Lower leg skin (tissue), 4 donors: ENCODE results near the gene NPAS1. TPM values are rescaled to one million over a fixed set of nuclear protein-coding genes. Genes with fewer than 3 reads are reported as not detected.

ENCODE experiments used
- DNase-seq, 2 donors: peaks; one replicate each; pipeline ENCODE4 v3.0.0-alpha.2; 2019; ENCODE audit warnings: low spot score in 2 of 2
- H3K4me3 ChIP-seq: fragments of 200-600 bp; sonication (generic); 2 replicates; pipeline ENCODE4 v1.5.1; 2017; ENCODE audit warnings: mild to moderate bottlenecking, low read depth; ENCODE audit not compliant: poor library complexity, severe bottlenecking
- CTCF ChIP-seq, 3 donors: fragments of 450-650 bp; IDR thresholded peaks; one replicate each; pipeline ENCODE4 v1.5.1; 2016; ENCODE audit warnings: antibody characterized with exemption in 3 of 3, mild to moderate bottlenecking in 3 of 3, moderate library complexity in 2 of 3
- POLR2A ChIP-seq, 2 donors: fragments of 450-650 bp; IDR thresholded peaks; one replicate each; pipeline ENCODE4 v1.6.1; 2016 to 2017; ENCODE audit warnings: antibody characterized with exemption in 2 of 2, mild to moderate bottlenecking in 1 of 2, moderate library complexity in 1 of 2
- WGBS, 2 donors: methylation state at CpG; one replicate each; pipeline ENCODE4 v1.1.5; 2018; 5-methylcytosine and 5-hydroxymethylcytosine counted together
- intact Hi-C: fragments of 100-400 bp; cut with DNase I; formaldehyde crosslinking; loops from one replicate; pipeline ENCODE4 v1.15.0; 2023; ENCODE audit warnings: low total_unique reads
- total RNA-seq, 4 donors: library from RNA; depleted of rRNA; stranded (reverse); fragments of >200 nt; gene quantifications; one replicate each; pipeline ENCODE4 v1.1.0, GENCODE V29; 2016

NPAS1 gene
- total RNA-seq, 4 donors from 2014 or later, result 5.7 to 24.3 (median 12.6) TPM

GRCh38 chr19:47056411-47056810 is 36.8 kb downstream of the NPAS1 start:
- intact Hi-C loops, result no loop called here
- no peak for DNase-seq

GRCh38 chr19:47057328-47057727 is 37.7 kb downstream of the NPAS1 start:
- 66 to 67% methylated on average over 2 of the region's 2 CpGs for WGBS, 2 donors
- intact Hi-C loops, result no loop called here
- TF ChIP-seq CTCF (IDR thresholded peaks at IDR 0.05) (no peak), POLR2A (IDR thresholded peaks at IDR 0.05) (no peak)
- H3K4me3 ChIP-seq, result no peak overlapping the region
- no peak for DNase-seq

More at GRCh38 chr19:47056411-47056810, 36.8 kb downstream of the NPAS1 start:
- TF ChIP-seq CTCF (IDR thresholded peaks at IDR 0.05) (no peak), POLR2A (IDR thresholded peaks at IDR 0.05) (no peak)
- no peak overlapping the region for H3K4me3 ChIP-seq
- WGBS, 2 donors, result 55 to 73% methylated on average over 5 of the region's 5 CpGs

- TF ChIP-seq CTCF (IDR thresholded peaks at IDR 0.05) (no peak), POLR2A (IDR thresholded peaks at IDR 0.05) (no peak)
- WGBS, 2 donors, result 81 to 82% methylated on average over 9 to 11 of the region's 11 CpGs
- intact Hi-C loops, result no loop called here
These were observed 39.0 kb downstream of the NPAS1 start for GRCh38 chr19:47058621-47059022.

GRCh38 chr19:47063874-47064273 is 44.2 kb downstream of the NPAS1 start:
- WGBS, 2 donors, result 90% methylated on average over 6 of the region's 6 CpGs
- no peak for TF ChIP-seq POLR2A (IDR thresholded peaks at IDR 0.05)
- TF ChIP-seq CTCF (IDR thresholded peaks at IDR 0.05), result no peak
- no peak for DNase-seq
- no peak overlapping the region for H3K4me3 ChIP-seq
- intact Hi-C loops, result no loop called here

More at GRCh38 chr19:47058621-47059022, 39.0 kb downstream of the NPAS1 start:
- no peak overlapping the region for H3K4me3 ChIP-seq
- DNase-seq, result no peak

GRCh38 chr19:47065242-47065641 is 45.6 kb downstream of the NPAS1 start:
- DNase-seq, result no peak
- intact Hi-C loops, result no loop called here
- TF ChIP-seq CTCF (IDR thresholded peaks at IDR 0.05) (no peak), POLR2A (IDR thresholded peaks at IDR 0.05) (no peak)
- H3K4me3 ChIP-seq, result no peak overlapping the region
- 80 to 85% methylated on average over 11 of the region's 11 CpGs for WGBS, 2 donors
